SH-SY5Y (cell line): ENCODE results near the gene RAPGEF5.

Experiments
- GATA2 ChIP-seq: IDR thresholded peaks from 2 replicates; pipeline ENCODE4 v1.6.1; 2011; ENCODE audit warnings: mild to moderate bottlenecking, low read depth, low read length
- GATA3 ChIP-seq: IDR thresholded peaks from 2 replicates; pipeline ENCODE4 v1.6.1; 2011; ENCODE audit warnings: low read depth, mild to moderate bottlenecking, low read length, moderate library complexity

RAPGEF5 gene

GRCh38 chr7:22127835-22128527, 229.0 kb downstream of the RAPGEF5 start:
- TF ChIP-seq GATA2 (no peak), GATA3 (no peak)

GRCh38 chr7:22125436-22125835, 231.5 kb downstream of the RAPGEF5 start:
- TF ChIP-seq GATA2 (no peak), GATA3 (no peak)

- no peak for TF ChIP-seq GATA2
- TF ChIP-seq GATA3: no peak
Measured at GRCh38 chr7:22124941-22125340, 232.0 kb downstream of the RAPGEF5 start.

GRCh38 chr7:22123139-22123538, 233.8 kb downstream of the RAPGEF5 start:
- TF ChIP-seq GATA3 (no peak), GATA2 (no peak)

GRCh38 chr7:22121702-22122474, 235.1 kb downstream of the RAPGEF5 start:
- TF ChIP-seq GATA3 (no peak), GATA2 (no peak)

- TF ChIP-seq GATA3 (no peak), GATA2 (no peak)
Measured at GRCh38 chr7:22120391-22121053, 236.4 kb downstream of the RAPGEF5 start.

- TF ChIP-seq GATA3 (no peak), GATA2 (no peak)
Measured at GRCh38 chr7:22117222-22117621, 239.7 kb downstream of the RAPGEF5 start.

GRCh38 chr7:22116451-22117030, 240.4 kb downstream of the RAPGEF5 start:
- TF ChIP-seq GATA2: no peak
- TF ChIP-seq GATA3: no peak

GRCh38 chr7:22115689-22116088, 241.3 kb downstream of the RAPGEF5 start:
- no peak for TF ChIP-seq GATA3
- no peak for TF ChIP-seq GATA2

GRCh38 chr7:22114440-22114981, 242.4 kb downstream of the RAPGEF5 start:
- TF ChIP-seq GATA3: no peak
- no peak for TF ChIP-seq GATA2

- TF ChIP-seq GATA2 (no peak), GATA3 (no peak)
Measured at GRCh38 chr7:22113041-22113440, 243.9 kb downstream of the RAPGEF5 start.

- TF ChIP-seq GATA2 (no peak), GATA3 (no peak)
Measured at GRCh38 chr7:22111661-22112060, 245.3 kb downstream of the RAPGEF5 start.

GRCh38 chr7:22110881-22111280, 246.1 kb downstream of the RAPGEF5 start:
- no peak for TF ChIP-seq GATA3
- no peak for TF ChIP-seq GATA2
